PC-3 (cell line): Measurements from ENCODE around the gene NPL. TPM values are rescaled to one million over a fixed set of nuclear protein-coding genes. Genes with fewer than 3 reads are reported as not detected.

Experiments used
- ATAC-seq: fragments of 200-7000 bp; cut with Tn5 transposase; 2 replicates; pipeline ENCODE4 v1.9.1; 2020; ENCODE audit warnings: mild to moderate bottlenecking, moderate library complexity
- BruUV-seq: library from RNA; stranded (reverse); fragments of 400-500 nt; replicated peaks from 2 replicates; lab custom pipeline; 2021; lab: Mats Ljungman, UMichigan
- CTCF ChIA-PET: fragments of 300-600 bp; sonication (Branson Sonifier 250); formaldehyde crosslinking; loops from one replicate; lab custom pipeline; 2022; ENCODE audit warnings: antibody characterized with exemption; lab: Charles Lee
- POLR2A ChIA-PET: fragments of 300-600 bp; sonication (Branson Sonifier 250); formaldehyde crosslinking; loops from one replicate; lab custom pipeline; 2022; ENCODE audit warnings: antibody characterized with exemption; ENCODE audit not compliant: unreplicated experiment; lab: Charles Lee
- DNase-seq: peaks from one replicate; pipeline ENCODE4 v3.0.0-alpha.2; 2015
- H2AFZ ChIP-seq: fragments of 300-600 bp; sonication (generic); 2 replicates; pipeline ENCODE4 v1.6.0; 2016; ENCODE audit warnings: antibody characterized with exemption, low read length
- H3F3A ChIP-seq: fragments of 300-600 bp; sonication (generic); one replicate; pipeline ENCODE4 v1.6.0; 2017; ENCODE audit warnings: antibody characterized with exemption, low read length, control low read depth, mild to moderate bottlenecking; ENCODE audit not compliant: unreplicated experiment
- H3K27ac ChIP-seq: fragments of 300-600 bp; sonication (generic); 2 replicates; pipeline ENCODE4 v1.5.1; 2016; ENCODE audit warnings: mild to moderate bottlenecking, low read length
- H3K27me3 ChIP-seq: fragments of 300-600 bp; sonication (generic); 2 replicates; pipeline ENCODE4 v1.6.1; 2016; ENCODE audit warnings: low read length, mixed read lengths
- H3K36me3 ChIP-seq: fragments of 300-600 bp; sonication (generic); 2 replicates; pipeline ENCODE4 v1.6.1; 2016; ENCODE audit warnings: low read depth, mixed run types, low read length, mixed read lengths
- H3K4me1 ChIP-seq: fragments of 300-600 bp; sonication (generic); 2 replicates; pipeline ENCODE4 v1.5.1; 2016; ENCODE audit warnings: low read length; ENCODE audit not compliant: insufficient read depth
- H3K4me2 ChIP-seq: fragments of 300-600 bp; sonication (generic); 2 replicates; pipeline ENCODE4 v1.6.0; 2016; ENCODE audit warnings: low read length
- H3K4me3 ChIP-seq: fragments of 300-600 bp; sonication (generic); 2 replicates; pipeline ENCODE4 v1.5.1; 2016; ENCODE audit warnings: mild to moderate bottlenecking, low read length, mixed read lengths
- H3K79me2 ChIP-seq: fragments of 300-600 bp; sonication (generic); 2 replicates; pipeline ENCODE4 v1.6.1; 2017; ENCODE audit warnings: low read length, mixed read lengths
- H3K9ac ChIP-seq: fragments of 300-600 bp; sonication (generic); 2 replicates; pipeline ENCODE4 v1.6.0; 2016; ENCODE audit warnings: mild to moderate bottlenecking, low read length
- H3K9me2 ChIP-seq: fragments of 300-600 bp; sonication (generic); replicated peaks from 2 replicates; pipeline ENCODE4 v1.6.1; 2016; ENCODE audit warnings: mixed run types, low read length, mixed read lengths
- H3K9me3 ChIP-seq: fragments of 300-600 bp; sonication (generic); 2 replicates; pipeline ENCODE4 v1.6.1; 2016; ENCODE audit warnings: low read length, mixed read lengths
- H4K20me1 ChIP-seq: fragments of 300-600 bp; sonication (generic); 2 replicates; pipeline ENCODE4 v1.6.1; 2016; ENCODE audit warnings: low read length, mixed read lengths
- EZH2 ChIP-seq: fragments of 300-600 bp; sonication (generic); IDR thresholded peaks from one replicate; pipeline ENCODE4 v1.6.1; 2017; ENCODE audit warnings: antibody characterized with exemption, mild to moderate bottlenecking, low read length; ENCODE audit not compliant: unreplicated experiment
- EZH2phosphoT487 ChIP-seq: fragments of 300-600 bp; sonication (generic); IDR thresholded peaks from 2 replicates; pipeline ENCODE4 v1.6.1; 2018; ENCODE audit warnings: mild to moderate bottlenecking, antibody characterized with exemption, low read length, borderline replicate concordance
- intact Hi-C: fragments of 100-400 bp; cut with micrococcal nuclease; formaldehyde crosslinking; loops from 2 replicates; pipeline ENCODE4 v1.9.0; 2023
- total RNA-seq: library from RNA; depleted of rRNA; stranded (reverse); fragments of >200 nt; gene quantifications from 2 replicates; pipeline ENCODE4 v1.2.3, GENCODE V29; 2014
- TF ChIP-seq, protein P1 (sequence below): fragments of 300-600 bp; sonication (generic); conservative IDR thresholded peaks from 2 replicates; pipeline ENCODE4 v1.5.1; 2017; ENCODE audit warnings: antibody characterized with exemption, low read depth, mild to moderate bottlenecking, low read length

Gene NPL
- total RNA-seq, 1 experiment from 2014 or later: not detected

DNA sequence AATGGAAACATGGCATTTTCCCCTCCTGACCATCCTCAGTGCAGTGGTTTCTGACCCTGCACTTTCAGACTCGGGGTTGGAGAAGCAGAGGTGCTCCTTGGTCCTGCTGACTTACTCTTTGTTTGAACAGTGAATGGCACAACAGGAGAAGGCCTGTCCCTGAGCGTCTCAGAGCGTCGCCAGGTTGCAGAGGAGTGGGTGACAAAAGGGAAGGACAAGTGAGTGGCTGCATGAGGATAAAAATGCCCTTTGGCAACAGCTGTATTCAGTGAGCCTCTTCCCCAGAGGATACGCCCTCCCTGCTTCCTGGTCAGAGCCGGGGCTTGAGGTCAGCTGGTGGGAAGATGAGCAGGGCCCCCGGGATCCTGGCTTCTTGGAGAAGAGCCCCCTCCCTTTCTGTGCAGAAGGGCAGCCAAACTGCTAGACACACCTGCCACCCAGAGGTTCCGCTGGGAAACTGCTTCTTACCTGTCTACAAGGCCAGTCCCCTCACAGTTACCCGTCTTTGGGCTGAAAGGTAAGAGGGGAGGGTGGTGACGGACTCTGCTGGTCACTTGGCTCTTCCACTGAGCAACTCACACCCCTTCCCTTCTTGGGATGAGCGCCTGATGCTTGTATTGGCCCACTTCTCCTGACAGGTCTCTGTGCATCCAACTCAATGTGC, 16.6 kb downstream of the NPL start:
- intact Hi-C loops: no loop called here
- DNase-seq (peak; percentile 16), ATAC-seq (no peak)
- no peaks in the 10 kb centered on the region for H3K9me2 ChIP-seq
- no peak overlapping the region for H3K27ac ChIP-seq
- ChIA-PET POLR2A (no interaction called here), CTCF (no interaction called here)
- H3K27me3 ChIP-seq: no peaks in the 10 kb centered on the region
- H3K79me2 ChIP-seq: no peaks in the 10 kb centered on the region
- no peaks in the 10 kb centered on the region for H4K20me1 ChIP-seq
- TF ChIP-seq, protein P1, sequence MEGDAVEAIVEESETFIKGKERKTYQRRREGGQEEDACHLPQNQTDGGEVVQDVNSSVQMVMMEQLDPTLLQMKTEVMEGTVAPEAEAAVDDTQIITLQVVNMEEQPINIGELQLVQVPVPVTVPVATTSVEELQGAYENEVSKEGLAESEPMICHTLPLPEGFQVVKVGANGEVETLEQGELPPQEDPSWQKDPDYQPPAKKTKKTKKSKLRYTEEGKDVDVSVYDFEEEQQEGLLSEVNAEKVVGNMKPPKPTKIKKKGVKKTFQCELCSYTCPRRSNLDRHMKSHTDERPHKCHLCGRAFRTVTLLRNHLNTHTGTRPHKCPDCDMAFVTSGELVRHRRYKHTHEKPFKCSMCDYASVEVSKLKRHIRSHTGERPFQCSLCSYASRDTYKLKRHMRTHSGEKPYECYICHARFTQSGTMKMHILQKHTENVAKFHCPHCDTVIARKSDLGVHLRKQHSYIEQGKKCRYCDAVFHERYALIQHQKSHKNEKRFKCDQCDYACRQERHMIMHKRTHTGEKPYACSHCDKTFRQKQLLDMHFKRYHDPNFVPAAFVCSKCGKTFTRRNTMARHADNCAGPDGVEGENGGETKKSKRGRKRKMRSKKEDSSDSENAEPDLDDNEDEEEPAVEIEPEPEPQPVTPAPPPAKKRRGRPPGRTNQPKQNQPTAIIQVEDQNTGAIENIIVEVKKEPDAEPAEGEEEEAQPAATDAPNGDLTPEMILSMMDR: peak; percentile 40
- TF ChIP-seq EZH2: no peak
- no peak overlapping the region for H3K4me3 ChIP-seq
- no peak overlapping the region for H3K4me2 ChIP-seq
- no peak overlapping the region for H2AFZ ChIP-seq
- no peak overlapping the region for H3K9ac ChIP-seq
- no TSS peak for BruUV-seq
- no peaks in the 10 kb centered on the region for H3F3A ChIP-seq
- no peaks in the 10 kb centered on the region for H3K36me3 ChIP-seq
- H3K9me3 ChIP-seq: no peaks in the 10 kb centered on the region; the same call in 1 of the 2 replicates
- no peaks in the 10 kb centered on the region for H3K4me1 ChIP-seq

DNA sequence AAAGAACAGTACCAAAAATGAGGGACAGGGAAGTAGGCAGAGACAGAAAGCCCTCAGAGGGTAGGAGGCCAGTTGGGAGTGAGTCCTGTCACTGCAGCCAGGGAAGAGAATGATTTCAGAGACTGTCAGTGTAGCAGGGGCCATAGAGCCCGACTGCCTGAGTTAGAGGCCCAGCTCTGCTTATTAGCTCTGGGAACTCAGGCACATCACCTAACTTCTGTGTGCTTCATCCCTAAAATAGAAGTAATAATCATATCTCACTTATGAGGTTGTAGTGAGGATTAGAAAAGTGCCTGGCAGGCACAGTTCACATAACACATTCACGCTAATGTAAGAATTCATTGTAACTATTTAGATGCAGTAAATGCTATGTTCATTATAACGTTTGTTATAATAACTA, 18.3 kb downstream of the NPL start:
- H3K9me2 ChIP-seq: no peaks in the 10 kb centered on the region
- no peak overlapping the region for H2AFZ ChIP-seq
- no peaks in the 10 kb centered on the region for H4K20me1 ChIP-seq
- no TSS peak for BruUV-seq
- no peaks in the 10 kb centered on the region for H3K27me3 ChIP-seq
- no peaks in the 10 kb centered on the region for H3K79me2 ChIP-seq
- no peaks in the 10 kb centered on the region for H3K4me1 ChIP-seq
- H3K4me3 ChIP-seq: no peak overlapping the region
- H3K27ac ChIP-seq: no peak overlapping the region
- TF ChIP-seq EZH2phosphoT487 (no peak), EZH2 (no peak)
- TF ChIP-seq, protein P1: no peak
- ATAC-seq (no peak), DNase-seq (no peak)
- intact Hi-C loops: no loop called here
- H3K36me3 ChIP-seq: no peaks in the 10 kb centered on the region
- H3K9ac ChIP-seq: no peak overlapping the region
- no peak overlapping the region for H3K4me2 ChIP-seq
- no peaks in the 10 kb centered on the region for H3F3A ChIP-seq
- no peaks in the 10 kb centered on the region; the same call in 1 of the 2 replicates for H3K9me3 ChIP-seq
- ChIA-PET POLR2A (no interaction called here), CTCF (no interaction called here)

DNA sequence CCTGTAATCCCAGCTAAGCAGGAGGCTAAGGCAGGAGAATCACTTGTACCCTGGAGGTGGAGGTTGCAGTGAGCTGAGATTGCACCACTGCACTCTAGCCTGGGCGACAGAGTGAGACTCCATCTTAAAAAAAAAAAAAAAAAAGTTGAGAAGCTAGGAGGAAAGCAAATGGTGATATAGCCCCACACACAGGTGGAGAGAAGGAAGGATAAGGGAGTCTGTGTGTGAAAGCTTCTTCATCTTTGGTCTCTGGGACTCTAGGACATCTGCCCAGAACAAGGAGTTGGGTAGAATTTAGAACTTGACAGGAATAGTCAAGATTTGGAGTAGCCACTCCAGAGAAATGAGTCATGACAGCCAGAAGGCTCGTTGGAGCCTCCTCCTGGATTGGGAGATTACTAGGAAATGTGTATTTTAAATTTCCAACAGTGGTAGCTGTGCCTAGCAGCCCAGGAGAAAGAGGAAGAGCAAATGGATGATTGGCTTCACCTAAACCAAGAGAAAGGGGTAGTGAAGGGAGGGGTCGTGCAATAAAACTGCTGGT, 19.9 kb downstream of the NPL start:
- ChIA-PET CTCF (interaction anchor here (0.6 kb wide), 1 partner anchor 1409 kb away, joined by 4 read pairs; no protein-coding TSS in a partner anchor), POLR2A (no interaction called here)
- TF ChIP-seq EZH2phosphoT487 (no peak), EZH2 (no peak)
- TF ChIP-seq, protein P1: no peak
- no peaks in the 10 kb centered on the region; the same call in 1 of the 2 replicates for H3K9me3 ChIP-seq
- no peaks in the 10 kb centered on the region for H3K79me2 ChIP-seq
- no peak overlapping the region for H3K9ac ChIP-seq
- H3K4me1 ChIP-seq: no peaks in the 10 kb centered on the region
- no peaks in the 10 kb centered on the region for H3F3A ChIP-seq
- no peaks in the 10 kb centered on the region for H3K27me3 ChIP-seq
- no TSS peak for BruUV-seq
- no peak overlapping the region for H3K4me2 ChIP-seq
- no peaks in the 10 kb centered on the region for H4K20me1 ChIP-seq
- DNase-seq (peak; percentile 15), ATAC-seq (no peak)
- no peak overlapping the region for H3K27ac ChIP-seq
- no peaks in the 10 kb centered on the region for H3K36me3 ChIP-seq
- no peak overlapping the region for H3K4me3 ChIP-seq
- H2AFZ ChIP-seq: no peak overlapping the region
- H3K9me2 ChIP-seq: no peaks in the 10 kb centered on the region
- intact Hi-C loops: no loop called here
